ENCODE results near the gene TMEM271.
"Not testable (repeated sequence)": the region's sequence is repeated elsewhere in the genome, so short reads cannot be mapped to it uniquely, and the experiment has no call there.

Gene TMEM271

GRCh38 chr4:578451-579443 lies 2.7 kb upstream of the TMEM271 start:
- DNase-seq, result no peak

GRCh38 chr4:577499-578450 lies 1.7 kb upstream of the TMEM271 start:
- DNase-seq, result no peak

- no peak for DNase-seq
Measured at GRCh38 chr4:576991-577498, 950 bp upstream of the TMEM271 start.

- no peak for DNase-seq
Measured at GRCh38 chr4:575281-576141, 584 bp downstream of the TMEM271 start.

- no peak for DNase-seq
Measured at GRCh38 chr4:574346-575161, 1.5 kb downstream of the TMEM271 start.

GRCh38 chr4:573122-573892 lies 2.8 kb downstream of the TMEM271 start:
- DNase-seq, result no peak

GRCh38 chr4:572594-572993 lies 3.5 kb downstream of the TMEM271 start:
- no peak for DNase-seq

GRCh38 chr4:571838-572572 lies 4.1 kb downstream of the TMEM271 start:
- no peak for DNase-seq

- no peak for DNase-seq
Measured at GRCh38 chr4:570754-571153, 5.3 kb downstream of the TMEM271 start.

GRCh38 chr4:569958-570667 lies 6.0 kb downstream of the TMEM271 start:
- DNase-seq, result no peak

GRCh38 chr4:568962-569361 lies 7.1 kb downstream of the TMEM271 start:
- no peak for DNase-seq

- no peak for DNase-seq
Measured at GRCh38 chr4:568351-568652, 7.8 kb downstream of the TMEM271 start.

- DNase-seq, result no peak
Measured at GRCh38 chr4:567457-568350, 8.4 kb downstream of the TMEM271 start.

GRCh38 chr4:566508-567295 lies 9.4 kb downstream of the TMEM271 start:
- DNase-seq, result no peak

GRCh38 chr4:566035-566434 lies 10.1 kb downstream of the TMEM271 start:
- DNase-seq, result no peak

- not testable (repeated sequence) for DNase-seq
Measured at GRCh38 chr4:565614-566013, 10.5 kb downstream of the TMEM271 start.

GRCh38 chr4:562458-562857 lies 13.6 kb downstream of the TMEM271 start:
- DNase-seq, result not testable (repeated sequence)
